GM20000 (cell line): ENCODE measurements around the gene ZNF219.

Experiments used
- DNase-seq: peaks from one replicate; pipeline ENCODE4 v3.0.0; 2012; ENCODE audit warnings: low spot score
- CTCF ChIP-seq: IDR thresholded peaks from 2 replicates; pipeline ENCODE4 v1.5.1; 2012; ENCODE audit warnings: mild to moderate bottlenecking, control low read depth; ENCODE audit errors: extremely low read depth, missing control alignments

Gene ZNF219

GRCh38 chr14:21098076-21098891, at the start of gene ZNF219:
Gene ZNF219, minus strand, starts transcription at chr14:21098655. Its CDS starts 5,064 bp downstream, at chr14:21093591.
- peak; percentile 64 for DNase-seq

GRCh38 chr14:21145437-21145836, 47.0 kb upstream of the ZNF219 start:
- no peak for TF ChIP-seq CTCF
- no peak for DNase-seq

More at GRCh38 chr14:21098076-21098891, at the start of gene ZNF219:
- TF ChIP-seq CTCF: no peak

DNA sequence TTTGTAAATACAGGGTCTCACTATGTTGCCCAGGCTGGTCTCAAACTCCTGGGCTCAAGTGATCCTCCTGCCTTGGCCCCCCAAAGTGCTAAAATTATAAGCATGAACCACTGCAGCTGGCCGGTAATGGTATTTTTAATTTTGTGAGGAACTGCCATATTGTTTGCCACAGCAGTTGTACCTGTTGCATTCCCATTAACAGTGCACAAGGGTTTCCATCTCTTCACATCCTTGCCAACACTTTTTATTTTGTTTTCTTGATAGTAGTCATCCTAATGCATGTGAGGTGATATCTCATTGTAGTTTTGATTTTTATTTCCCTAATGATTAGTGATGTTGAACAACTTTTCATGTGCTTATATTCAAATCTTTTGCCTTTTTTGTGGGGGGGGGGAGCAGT, 43.9 kb upstream of the ZNF219 start:
- no peak for DNase-seq
- no peak for TF ChIP-seq CTCF

GRCh38 chr14:21136024-21136423, 37.6 kb upstream of the ZNF219 start:
- peak; percentile 39 for DNase-seq
- peak; percentile 40 for TF ChIP-seq CTCF

- no peak for TF ChIP-seq CTCF
- no peak for DNase-seq
Measured at GRCh38 chr14:21133901-21134300, 35.4 kb upstream of the ZNF219 start.

GRCh38 chr14:21123429-21123828, 25.0 kb upstream of the ZNF219 start:
- TF ChIP-seq CTCF: no peak
- no peak for DNase-seq

- no peak for DNase-seq
- TF ChIP-seq CTCF: no peak
Measured at GRCh38 chr14:21121122-21121521, 22.7 kb upstream of the ZNF219 start.
